Measurements from ENCODE around the gene MEGF11. TPM values are rescaled to one million over a fixed set of nuclear protein-coding genes. Genes with fewer than 3 reads are reported as not detected.

The MEGF11 gene
- polyA plus RNA-seq, 1 of the 3 experiments (the other 2 are of a cell fraction), result not detected

DNA sequence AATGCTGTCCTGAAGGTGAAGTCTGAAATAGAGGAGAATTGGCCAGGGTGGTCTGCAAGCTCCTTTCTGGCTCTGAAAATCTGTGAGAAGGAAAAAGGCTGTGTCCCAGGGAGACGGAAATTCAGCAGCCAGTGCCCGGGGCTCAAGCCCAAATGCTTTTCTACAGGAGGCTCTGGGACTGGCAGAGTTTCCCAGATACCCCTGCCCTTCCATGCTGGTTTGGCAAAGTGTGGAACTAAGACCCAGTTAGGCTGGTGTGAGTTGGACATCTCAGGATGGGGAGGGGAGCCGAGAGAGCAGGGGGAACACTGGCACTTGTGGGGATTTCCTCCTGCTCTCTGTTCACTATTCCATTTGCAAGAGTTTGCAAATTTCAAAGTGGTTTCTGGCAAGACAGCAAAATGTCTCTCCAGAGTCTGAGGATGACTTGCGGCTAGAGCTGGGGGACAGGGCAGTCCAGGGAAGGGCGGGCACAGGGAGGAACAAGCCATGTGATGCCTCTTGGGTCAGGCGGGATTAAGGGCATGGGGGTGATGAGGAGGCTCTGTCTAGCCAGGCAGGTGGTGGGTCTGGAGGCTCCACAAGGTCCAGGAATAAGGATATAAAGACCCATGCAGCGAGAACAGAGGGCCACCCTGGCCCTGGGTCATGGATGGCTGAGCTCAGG, 231.9 kb downstream of the MEGF11 start:
- DNase-seq, result no peak
- 73% methylated on average over 7 of the region's 7 CpGs for WGBS (ENCODE audit: low lambda C conversion rate)
- Histone ChIP-seq H3K27me3 (ENCODE audit: insufficient read depth) (peaks cover 5% of the 10 kb centered on the region; the same call in 1 of the 2 replicates), H3K4me1 (ENCODE audit: control insufficient read depth in 1 of 2, insufficient read depth in 2 of 2, low read depth in 1 of 2, low read length in 1 of 2) (peaks cover 0 to 51% of the 10 kb centered on the region in 2 experiments; a peak in 2 of 4 replicates), H3K9ac (no peak overlapping the region), H3K79me2 (ENCODE audit: insufficient read depth) (no peaks in the 10 kb centered on the region), H3K9me2 (no peaks in the 10 kb centered on the region), H3K27ac (ENCODE audit: low read depth in 2 of 2, low read length in 1 of 2) (no peak overlapping the region; a peak in 1 of 4 replicates), H4K20me1 (ENCODE audit: insufficient read depth) (no peaks in the 10 kb centered on the region), H3K4me3 (ENCODE audit: low read depth in 2 of 2, low read length in 1 of 2) (no peak overlapping the region), H3K36me3 (replicated peaks in 1 of 2; ENCODE audit: control insufficient read depth in 1 of 2, insufficient read depth in 2 of 2, low read length in 1 of 2) (no peaks in the 10 kb centered on the region), H3K4me2 (no peak overlapping the region), H3F3A (replicated peaks; ENCODE audit: insufficient read depth) (no peaks in the 10 kb centered on the region), H3K9me3 (no peaks in the 10 kb centered on the region), H2AFZ (ENCODE audit: low read depth) (no peak overlapping the region)
- CTCF ChIA-PET, result interaction anchor here (1.9 kb wide), 1 partner anchor 105 kb away, joined by 10 read pairs; no protein-coding TSS in a partner anchor
- no peak for TF ChIP-seq TAF1 (IDR thresholded peaks at IDR 0.05; ENCODE audit: borderline replicate concordance, low read depth, low read length)
- no peak for TF ChIP-seq JUND (IDR thresholded peaks at IDR 0.05)
- no peak for TF ChIP-seq NRF1 (IDR thresholded peaks at IDR 0.05; ENCODE audit: low read depth, low read length)
- no peak for TF ChIP-seq MEF2A (IDR thresholded peaks at IDR 0.05; ENCODE audit: borderline replicate concordance, low read depth)
- TF ChIP-seq, protein P1, sequence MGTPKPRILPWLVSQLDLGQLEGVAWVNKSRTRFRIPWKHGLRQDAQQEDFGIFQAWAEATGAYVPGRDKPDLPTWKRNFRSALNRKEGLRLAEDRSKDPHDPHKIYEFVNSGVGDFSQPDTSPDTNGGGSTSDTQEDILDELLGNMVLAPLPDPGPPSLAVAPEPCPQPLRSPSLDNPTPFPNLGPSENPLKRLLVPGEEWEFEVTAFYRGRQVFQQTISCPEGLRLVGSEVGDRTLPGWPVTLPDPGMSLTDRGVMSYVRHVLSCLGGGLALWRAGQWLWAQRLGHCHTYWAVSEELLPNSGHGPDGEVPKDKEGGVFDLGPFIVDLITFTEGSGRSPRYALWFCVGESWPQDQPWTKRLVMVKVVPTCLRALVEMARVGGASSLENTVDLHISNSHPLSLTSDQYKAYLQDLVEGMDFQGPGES (IDR thresholded peaks at IDR 0.05; ENCODE audit: low read depth, low read length), result no peak
- TF ChIP-seq FOXJ3 (CRISPR knock-in tag; IDR thresholded peaks at IDR 0.05), result no peak
- no peak for TF ChIP-seq USF2 (IDR thresholded peaks at IDR 0.05; ENCODE audit: borderline replicate concordance, low read depth, low read length)
- TF ChIP-seq MAX (IDR thresholded peaks at IDR 0.05; ENCODE audit: low read depth), result no peak
- TF ChIP-seq TCF12 (IDR thresholded peaks at IDR 0.05), result no peak
- TF ChIP-seq TEAD4 (IDR thresholded peaks at IDR 0.05; ENCODE audit: borderline replicate concordance, insufficient read depth), result no peak
- no peak for TF ChIP-seq ZBTB33 (IDR thresholded peaks at IDR 0.05; ENCODE audit: borderline replicate concordance, low read depth)
- TF ChIP-seq EZH2phosphoT487 (IDR thresholded peaks at IDR 0.05; ENCODE audit: borderline replicate concordance, low read depth), result no peak
- POLR2A ChIA-PET, result no interaction called here
